D721Med (cell line): ENCODE measurements around the gene FGGY.

Source experiments
- DNase-seq: peaks from one replicate; pipeline ENCODE4 v3.0.0; 2011; ENCODE audit warnings: low spot score; ENCODE audit not compliant: insufficient read length
- FAIRE-seq: peaks from 2 replicates; lab custom pipeline; 2011; peaks lifted over from hg19 to GRCh38; lab: Jason Lieb, UNC
- CTCF ChIP-seq: IDR thresholded peaks from 2 replicates; pipeline ENCODE4 v1.5.1; 2012; ENCODE audit warnings: mild to moderate bottlenecking, control low read depth; ENCODE audit not compliant: insufficient read depth; ENCODE audit errors: missing control alignments

Gene FGGY

GRCh38 chr1:59718989-59719360 lies 422.1 kb downstream of the FGGY start:
- DNase-seq (no peak), FAIRE-seq (no peak)
- no peak for TF ChIP-seq CTCF

DNA sequence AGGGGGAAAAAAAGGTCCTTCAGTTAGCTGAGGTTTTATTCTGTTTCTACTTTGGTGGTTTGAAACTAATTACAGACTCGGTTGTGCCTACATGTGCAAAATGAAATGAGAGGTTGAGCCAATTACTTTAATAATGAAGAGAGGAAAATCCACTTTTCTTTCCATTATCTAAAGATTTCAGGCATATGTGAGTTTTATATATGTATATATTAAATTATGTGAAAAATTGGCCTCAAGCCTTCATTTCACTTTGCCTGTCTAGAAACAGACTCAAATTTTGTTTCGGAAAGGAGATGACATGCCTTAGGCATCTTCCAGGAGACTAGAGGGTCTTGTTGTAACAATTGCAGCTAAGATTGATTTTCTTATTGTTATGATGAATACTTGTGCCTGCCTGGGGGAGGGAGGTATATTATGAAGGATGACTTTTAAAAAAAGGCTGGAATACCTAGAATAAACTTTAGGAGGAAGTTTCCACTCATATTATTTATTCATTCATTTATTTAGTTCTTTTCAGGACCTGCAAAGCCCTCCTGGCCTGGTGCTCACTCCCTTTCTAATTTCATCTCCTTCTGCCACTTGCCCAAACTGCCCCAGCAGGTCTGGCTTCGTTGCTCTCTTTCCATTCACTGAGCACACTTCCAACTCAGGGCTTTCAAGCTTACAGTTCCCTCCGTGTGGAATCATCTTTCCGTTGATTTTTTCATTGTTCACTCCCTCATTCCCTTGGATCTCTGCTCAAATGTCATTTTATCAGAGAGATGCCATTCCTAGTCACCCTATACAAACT lies 423.6 kb downstream of the FGGY start:
- TF ChIP-seq CTCF, result no peak
- DNase-seq (no peak), FAIRE-seq (no peak)

- FAIRE-seq, result no peak
- no peak for DNase-seq
- no peak for TF ChIP-seq CTCF
Observed at GRCh38 chr1:59730302-59730701, 433.4 kb downstream of the FGGY start.

DNA sequence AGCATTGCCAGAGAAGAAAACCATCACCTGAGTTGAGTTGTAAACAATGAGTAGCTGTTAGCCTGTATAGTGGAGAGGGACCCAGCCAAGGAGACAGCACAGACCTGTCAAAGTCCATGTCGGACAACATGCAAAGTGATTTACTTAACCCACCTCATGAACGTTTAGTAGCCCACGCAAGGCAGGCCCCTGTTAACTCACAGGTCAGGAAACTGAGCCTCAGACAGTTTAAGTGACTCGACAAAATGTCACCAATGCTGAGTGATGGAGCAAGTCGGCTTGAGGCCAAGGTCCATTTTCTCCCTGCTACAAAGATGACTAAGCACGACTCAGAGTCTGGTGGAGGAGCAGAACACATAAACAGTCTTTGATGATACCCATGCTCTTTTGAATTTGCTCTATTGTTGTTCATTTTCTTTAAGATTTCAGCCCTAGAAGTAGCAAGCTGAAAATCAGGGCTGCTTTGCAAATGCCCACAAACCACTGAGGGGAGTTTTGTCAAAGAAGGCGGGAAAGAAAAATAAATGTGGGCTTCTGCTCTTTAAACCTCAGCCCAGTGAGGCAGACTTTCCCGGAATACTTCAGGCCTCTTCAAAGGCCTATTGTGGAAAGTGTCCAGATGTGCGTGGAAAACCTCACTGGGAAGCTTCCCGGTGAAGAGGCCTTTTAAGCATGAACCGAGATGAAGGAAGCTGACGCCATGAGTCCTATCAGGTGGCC lies 434.0 kb downstream of the FGGY start:
- no peak for TF ChIP-seq CTCF
- FAIRE-seq, result no peak
- DNase-seq, result no peak

GRCh38 chr1:59731591-59731990 lies 434.7 kb downstream of the FGGY start:
- DNase-seq (no peak), FAIRE-seq (no peak)
- no peak for TF ChIP-seq CTCF

DNA sequence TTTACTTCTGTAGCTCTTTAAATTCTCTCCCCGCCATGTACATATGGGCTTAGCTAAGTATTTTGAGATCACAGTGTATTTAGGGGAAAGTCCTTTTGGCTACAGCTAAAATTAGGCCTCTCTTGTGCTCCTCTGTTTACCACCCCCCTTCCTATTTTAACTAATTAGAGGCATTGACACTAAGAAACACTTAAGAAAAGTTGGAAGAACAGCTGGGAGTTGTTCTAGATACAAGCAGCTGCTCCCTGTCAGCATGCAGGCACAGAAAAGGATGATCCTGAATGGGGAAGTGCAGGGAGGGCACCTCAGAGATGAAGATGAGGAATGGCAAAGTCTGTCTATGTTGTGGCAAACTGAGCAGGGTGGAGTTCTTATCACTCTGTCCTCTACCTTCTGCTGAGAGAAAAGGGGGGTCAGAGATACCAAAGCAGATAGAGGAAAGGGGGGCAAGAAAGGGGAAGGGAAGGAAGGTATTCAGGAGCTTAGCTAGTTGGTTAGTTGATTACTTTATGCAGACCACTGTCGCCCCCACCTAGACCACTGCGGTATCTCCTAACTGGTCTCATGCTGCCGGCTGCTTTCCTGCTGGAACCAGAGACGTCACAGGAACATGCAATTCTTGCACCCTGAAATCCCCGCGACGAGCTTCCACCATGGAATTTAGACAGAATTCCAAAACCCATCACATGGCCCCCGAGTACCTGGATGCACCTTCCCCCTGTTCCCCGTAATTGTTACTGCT lies 435.5 kb downstream of the FGGY start:
- FAIRE-seq (no peak), DNase-seq (no peak)
- TF ChIP-seq CTCF, result no peak
